Fibroblast of skin of left biceps (primary cell): ENCODE data around the gene ITPA.
"Not testable (repeated sequence)": the region's sequence is repeated elsewhere in the genome, so short reads cannot be mapped to it uniquely, and the experiment has no call there.

Experiments used
- DNase-seq, 2 experiments: peaks; one replicate each; pipeline ENCODE4 v3.0.0-alpha.2; 2013; ENCODE audit warnings: low read depth in 2 of 2

The ITPA gene

GRCh38 chr20:3199976-3200755, 9.1 kb upstream of the ITPA start:
- no peak for DNase-seq

GRCh38 chr20:3202965-3203314, 6.4 kb upstream of the ITPA start:
- no peak for DNase-seq

GRCh38 chr20:3203315-3204123, 5.8 kb upstream of the ITPA start:
- DNase-seq = no peak

GRCh38 chr20:3204124-3204794, 5.0 kb upstream of the ITPA start, which contains the start of gene DDRGK1:
Gene DDRGK1, minus strand, starts transcription at chr20:3204682. Its CDS starts 55 bp downstream, at chr20:3204627.
- DNase-seq = peak; percentile 32 to 50

GRCh38 chr20:3208786-3209256, 477 bp upstream of the ITPA start:
- no peak for DNase-seq

GRCh38 chr20:3209946-3210317, 634 bp downstream of the ITPA start:
- DNase-seq = no peak

- DNase-seq = no peak
Observed at GRCh38 chr20:3210346-3210745, 1.0 kb downstream of the ITPA start.

- DNase-seq = no peak
Observed at GRCh38 chr20:3213226-3213625, 3.9 kb downstream of the ITPA start.

GRCh38 chr20:3215359-3215917, 6.1 kb downstream of the ITPA start:
- DNase-seq = not testable (repeated sequence)

- no peak for DNase-seq
Observed at GRCh38 chr20:3218307-3218988, 9.2 kb downstream of the ITPA start.

- no peak for DNase-seq
Observed at GRCh38 chr20:3221398-3222226, 12.3 kb downstream of the ITPA start.

GRCh38 chr20:3222635-3223600, 13.6 kb downstream of the ITPA start:
- no peak for DNase-seq

- DNase-seq = no peak
Observed at GRCh38 chr20:3223651-3223993, 14.3 kb downstream of the ITPA start.

GRCh38 chr20:3223994-3224680, 14.8 kb downstream of the ITPA start:
- DNase-seq = no peak

GRCh38 chr20:3224681-3225421, 15.6 kb downstream of the ITPA start:
- no peak for DNase-seq

GRCh38 chr20:3226093-3226492, 16.8 kb downstream of the ITPA start:
- DNase-seq = no peak

- no peak for DNase-seq
Observed at GRCh38 chr20:3226864-3227263, 17.6 kb downstream of the ITPA start.

GRCh38 chr20:3227506-3227905, 18.2 kb downstream of the ITPA start:
- DNase-seq = no peak
